ENCODE results near the gene LRRC26.

The LRRC26 gene

DNA sequence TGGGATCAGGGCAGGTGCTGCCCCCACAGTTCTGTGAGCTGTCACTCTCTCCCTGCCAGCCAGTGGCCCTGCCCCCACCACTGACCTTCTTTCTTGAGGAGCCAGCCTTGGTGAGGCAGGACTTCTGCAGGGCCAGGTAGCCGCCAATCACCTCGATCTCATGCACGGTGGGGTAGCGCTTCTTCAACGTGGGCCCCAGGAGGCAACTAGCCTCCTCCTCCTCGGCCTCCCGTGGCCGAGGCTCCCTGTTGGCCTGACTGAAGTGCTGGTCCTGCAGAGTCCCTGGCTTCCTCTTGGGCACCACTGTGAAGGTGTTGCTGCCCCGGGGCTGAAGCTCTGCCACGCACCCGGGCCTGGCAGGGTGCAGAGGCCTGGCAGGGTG is 29.0 kb upstream of the LRRC26 start:
- no peak overlapping the region for H3K4me3 ChIP-seq (ENCODE audit: insufficient read depth, low read depth, low read length, poor library complexity, severe bottlenecking)
- no peaks in the 10 kb centered on the region for H3K27me3 ChIP-seq (replicated peaks; ENCODE audit: control insufficient read depth, insufficient read depth, low read length, poor library complexity, severe bottlenecking)
- H3K27ac ChIP-seq (ENCODE audit: insufficient read depth, low read length, poor library complexity, severe bottlenecking), result no peak overlapping the region
- no peaks in the 10 kb centered on the region for H3K36me3 ChIP-seq (ENCODE audit: control insufficient read depth, insufficient read depth, low read length)
- no peak for DNase-seq
- H3K9me3 ChIP-seq (ENCODE audit: control insufficient read depth, low read length), result no peaks in the 10 kb centered on the region
- H3K4me1 ChIP-seq (ENCODE audit: control insufficient read depth, insufficient read depth, low read length, poor library complexity, severe bottlenecking), result peaks cover 15% of the 10 kb centered on the region

DNA sequence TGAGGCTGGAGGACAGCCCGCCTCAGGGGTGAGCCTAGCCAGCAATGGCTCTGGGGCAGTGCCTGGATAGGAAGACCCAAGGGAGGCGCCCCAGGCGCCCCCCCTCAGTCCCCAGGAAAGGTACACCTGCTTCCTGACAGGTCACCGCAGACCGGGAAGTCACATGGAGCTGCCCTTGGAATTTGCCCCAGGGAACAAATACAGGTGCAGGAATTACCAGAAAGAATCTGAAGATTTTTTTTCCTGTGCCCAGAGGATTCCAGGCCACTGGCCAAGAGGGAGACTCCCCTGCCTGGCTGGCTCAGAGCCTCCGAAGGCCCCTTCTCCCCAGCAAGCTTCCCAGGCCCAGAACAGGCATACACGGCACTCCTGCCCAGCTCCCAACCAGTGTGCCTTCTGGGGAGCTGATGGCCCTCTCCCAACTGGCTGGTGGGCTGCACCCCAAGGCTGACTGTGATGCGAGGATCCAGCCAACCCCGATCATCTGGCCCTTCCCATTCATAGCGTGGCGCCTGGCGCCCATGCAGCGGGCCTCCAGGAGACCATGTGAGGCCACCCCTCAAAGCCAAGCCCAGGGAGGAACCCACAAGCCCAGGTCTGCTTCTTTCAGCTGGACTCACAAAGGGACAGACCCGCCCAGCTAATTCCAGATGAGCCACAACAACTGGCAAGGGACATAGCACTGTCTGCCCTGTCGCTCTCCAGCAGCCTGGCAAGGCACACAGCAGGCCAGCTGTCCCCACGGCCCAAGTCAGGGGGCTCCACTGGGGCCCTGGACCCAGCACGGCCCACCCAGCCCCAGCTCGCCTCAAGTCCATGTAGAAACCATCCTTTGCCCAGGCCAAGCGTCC is 28.4 kb upstream of the LRRC26 start:
- Histone ChIP-seq H3K27me3 (replicated peaks; ENCODE audit: control insufficient read depth, insufficient read depth, low read length, poor library complexity, severe bottlenecking) (no peaks in the 10 kb centered on the region), H3K9me3 (ENCODE audit: control insufficient read depth, low read length) (no peaks in the 10 kb centered on the region), H3K36me3 (ENCODE audit: control insufficient read depth, insufficient read depth, low read length) (no peaks in the 10 kb centered on the region), H3K4me3 (ENCODE audit: insufficient read depth, low read depth, low read length, poor library complexity, severe bottlenecking) (no peak overlapping the region), H3K4me1 (ENCODE audit: control insufficient read depth, insufficient read depth, low read length, poor library complexity, severe bottlenecking) (peaks cover 14% of the 10 kb centered on the region), H3K27ac (ENCODE audit: insufficient read depth, low read length, poor library complexity, severe bottlenecking) (no peak overlapping the region)
- DNase-seq, result no peak

DNA sequence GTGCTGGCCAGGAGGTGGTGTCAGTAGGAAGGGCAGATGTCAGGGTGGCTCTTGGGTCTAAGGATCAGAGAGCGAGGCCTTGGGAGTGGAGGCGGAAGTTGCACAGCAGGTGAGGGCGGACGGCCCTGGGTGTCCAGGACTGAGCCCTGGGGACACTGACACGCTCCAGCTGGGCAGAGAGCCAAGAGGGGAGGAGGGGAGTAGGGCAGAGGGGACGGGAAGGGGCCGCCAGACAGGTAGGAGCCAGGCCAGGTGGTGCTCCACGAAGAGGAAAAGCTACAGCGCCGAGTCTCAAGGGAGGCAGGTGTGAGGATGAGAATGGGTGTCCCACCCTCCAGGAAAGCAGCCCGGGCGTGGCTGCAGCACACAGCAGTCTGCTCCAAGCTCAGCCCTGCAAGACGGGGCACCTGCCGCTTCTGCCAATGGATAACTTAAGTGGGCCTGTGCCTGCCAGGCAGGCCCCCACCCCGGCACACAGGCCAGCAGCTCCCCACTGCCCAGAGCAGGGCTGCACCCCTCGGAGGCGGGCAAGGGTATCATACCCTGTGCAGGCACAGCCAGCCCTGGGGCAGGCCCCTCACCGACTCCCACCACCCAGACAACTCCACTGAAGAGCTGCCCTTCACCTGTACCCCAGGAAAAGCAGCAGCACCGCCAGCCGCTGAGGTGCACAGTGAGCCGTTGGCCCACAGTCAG is 25.8 kb upstream of the LRRC26 start:
- Histone ChIP-seq H3K4me3 (ENCODE audit: insufficient read depth, low read depth, low read length, poor library complexity, severe bottlenecking) (no peak overlapping the region), H3K4me1 (ENCODE audit: control insufficient read depth, insufficient read depth, low read length, poor library complexity, severe bottlenecking) (peaks cover 6% of the 10 kb centered on the region), H3K9me3 (ENCODE audit: control insufficient read depth, low read length) (no peaks in the 10 kb centered on the region), H3K36me3 (ENCODE audit: control insufficient read depth, insufficient read depth, low read length) (peaks cover 2% of the 10 kb centered on the region), H3K27me3 (replicated peaks; ENCODE audit: control insufficient read depth, insufficient read depth, low read length, poor library complexity, severe bottlenecking) (no peaks in the 10 kb centered on the region), H3K27ac (ENCODE audit: insufficient read depth, low read length, poor library complexity, severe bottlenecking) (no peak overlapping the region)
- no peak for DNase-seq

DNA sequence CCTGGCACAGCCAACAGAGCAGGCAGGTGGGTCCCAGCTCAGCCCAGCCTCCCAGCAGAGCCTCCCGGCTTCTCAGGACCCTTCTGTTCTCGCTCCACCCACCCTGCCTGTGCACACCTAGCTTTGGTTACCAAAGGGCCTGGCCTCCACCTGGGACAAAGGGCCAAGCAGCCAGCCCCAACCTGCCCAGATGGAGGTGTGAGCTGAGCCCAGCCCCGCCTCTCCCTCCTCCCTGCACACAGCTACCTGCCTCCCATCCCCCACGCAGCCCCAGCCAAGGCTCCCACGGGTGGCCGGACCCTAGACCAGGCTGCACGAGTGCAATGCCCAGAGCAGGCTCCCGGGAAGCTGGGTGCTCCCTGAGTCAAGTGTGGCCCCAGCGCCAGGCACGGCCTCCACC is 25.1 kb upstream of the LRRC26 start:
- Histone ChIP-seq H3K9me3 (ENCODE audit: control insufficient read depth, low read length) (no peaks in the 10 kb centered on the region), H3K36me3 (ENCODE audit: control insufficient read depth, insufficient read depth, low read length) (peaks cover 6% of the 10 kb centered on the region), H3K27ac (ENCODE audit: insufficient read depth, low read length, poor library complexity, severe bottlenecking) (no peak overlapping the region), H3K27me3 (replicated peaks; ENCODE audit: control insufficient read depth, insufficient read depth, low read length, poor library complexity, severe bottlenecking) (no peaks in the 10 kb centered on the region), H3K4me1 (ENCODE audit: control insufficient read depth, insufficient read depth, low read length, poor library complexity, severe bottlenecking) (peaks cover 11% of the 10 kb centered on the region), H3K4me3 (ENCODE audit: insufficient read depth, low read depth, low read length, poor library complexity, severe bottlenecking) (no peak overlapping the region)
- DNase-seq, result no peak

DNA sequence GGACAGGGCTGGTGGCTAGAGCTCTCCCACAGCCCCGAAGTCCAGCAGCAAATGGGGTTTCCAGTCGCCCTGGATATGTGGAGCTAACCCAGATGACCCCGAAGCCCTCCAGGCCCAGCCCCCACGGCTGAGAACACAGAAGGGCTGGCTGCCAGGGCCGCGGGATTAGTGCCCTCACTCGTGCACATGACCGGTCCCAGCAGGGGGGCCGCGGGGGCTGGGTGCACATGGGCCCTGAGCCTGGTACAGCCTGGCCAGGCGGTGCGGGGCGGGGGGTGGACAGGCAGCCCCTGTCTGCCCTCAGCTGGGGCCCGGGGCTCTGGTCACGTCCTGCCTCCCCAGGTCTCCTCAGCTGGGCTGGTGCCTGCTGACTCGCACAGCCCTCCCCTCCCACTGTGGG is 24.5 kb upstream of the LRRC26 start:
- peaks cover 11% of the 10 kb centered on the region for H3K36me3 ChIP-seq (ENCODE audit: control insufficient read depth, insufficient read depth, low read length)
- no peak overlapping the region for H3K27ac ChIP-seq (ENCODE audit: insufficient read depth, low read length, poor library complexity, severe bottlenecking)
- H3K4me3 ChIP-seq (ENCODE audit: insufficient read depth, low read depth, low read length, poor library complexity, severe bottlenecking), result no peak overlapping the region
- no peaks in the 10 kb centered on the region for H3K9me3 ChIP-seq (ENCODE audit: control insufficient read depth, low read length)
- H3K4me1 ChIP-seq (ENCODE audit: control insufficient read depth, insufficient read depth, low read length, poor library complexity, severe bottlenecking), result peaks cover 11% of the 10 kb centered on the region
- DNase-seq, result no peak
- H3K27me3 ChIP-seq (replicated peaks; ENCODE audit: control insufficient read depth, insufficient read depth, low read length, poor library complexity, severe bottlenecking), result no peaks in the 10 kb centered on the region

DNA sequence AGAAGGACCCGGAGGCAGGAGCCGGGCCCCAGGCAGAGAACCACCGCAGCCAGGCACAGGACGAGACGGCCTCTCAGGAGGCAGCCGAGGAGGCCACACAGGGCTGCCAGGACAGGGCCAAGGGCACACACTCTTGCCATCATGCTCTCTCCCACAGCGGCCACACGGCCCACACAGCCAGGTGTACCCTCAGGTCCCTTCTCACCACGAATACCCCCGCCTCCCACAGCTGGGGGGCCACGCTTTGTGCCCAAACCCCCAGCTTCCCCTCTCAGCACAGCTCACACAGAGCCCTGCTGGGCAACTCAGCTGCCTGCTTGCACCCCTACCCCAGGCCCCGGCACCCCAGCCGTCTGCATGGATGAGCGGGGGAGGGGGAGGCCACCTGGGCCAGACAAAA is 23.9 kb upstream of the LRRC26 start:
- Histone ChIP-seq H3K36me3 (ENCODE audit: control insufficient read depth, insufficient read depth, low read length) (peaks cover 12% of the 10 kb centered on the region), H3K4me3 (ENCODE audit: insufficient read depth, low read depth, low read length, poor library complexity, severe bottlenecking) (no peak overlapping the region), H3K4me1 (ENCODE audit: control insufficient read depth, insufficient read depth, low read length, poor library complexity, severe bottlenecking) (peaks cover 13% of the 10 kb centered on the region), H3K27me3 (replicated peaks; ENCODE audit: control insufficient read depth, insufficient read depth, low read length, poor library complexity, severe bottlenecking) (no peaks in the 10 kb centered on the region), H3K27ac (ENCODE audit: insufficient read depth, low read length, poor library complexity, severe bottlenecking) (no peak overlapping the region), H3K9me3 (ENCODE audit: control insufficient read depth, low read length) (no peaks in the 10 kb centered on the region)
- DNase-seq, result no peak

DNA sequence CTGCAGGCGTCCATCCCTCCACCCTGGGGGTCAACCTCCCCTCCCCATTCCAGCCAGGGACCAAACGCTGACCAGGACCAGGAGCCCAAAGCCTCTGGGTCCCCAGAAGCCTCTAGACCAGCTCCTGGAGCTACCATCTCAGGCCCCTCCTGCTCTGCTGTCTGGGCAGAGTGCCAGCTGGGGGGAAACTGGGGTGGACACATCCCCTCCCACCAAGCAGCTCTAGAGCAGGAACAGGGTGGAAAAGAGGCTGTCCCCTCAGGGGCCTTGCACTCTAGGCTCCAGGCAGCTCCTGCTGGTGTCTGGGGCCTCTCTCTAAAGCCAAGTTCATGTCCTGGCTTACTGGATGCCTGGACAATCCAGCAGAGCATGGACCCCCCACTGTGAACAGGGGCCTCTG is 23.0 kb upstream of the LRRC26 start:
- Histone ChIP-seq H3K27ac (ENCODE audit: insufficient read depth, low read length, poor library complexity, severe bottlenecking) (no peak overlapping the region), H3K4me3 (ENCODE audit: insufficient read depth, low read depth, low read length, poor library complexity, severe bottlenecking) (no peak overlapping the region), H3K9me3 (ENCODE audit: control insufficient read depth, low read length) (no peaks in the 10 kb centered on the region), H3K36me3 (ENCODE audit: control insufficient read depth, insufficient read depth, low read length) (peaks cover 12% of the 10 kb centered on the region), H3K4me1 (ENCODE audit: control insufficient read depth, insufficient read depth, low read length, poor library complexity, severe bottlenecking) (peaks cover 16% of the 10 kb centered on the region), H3K27me3 (replicated peaks; ENCODE audit: control insufficient read depth, insufficient read depth, low read length, poor library complexity, severe bottlenecking) (no peaks in the 10 kb centered on the region)
- DNase-seq, result no peak

DNA sequence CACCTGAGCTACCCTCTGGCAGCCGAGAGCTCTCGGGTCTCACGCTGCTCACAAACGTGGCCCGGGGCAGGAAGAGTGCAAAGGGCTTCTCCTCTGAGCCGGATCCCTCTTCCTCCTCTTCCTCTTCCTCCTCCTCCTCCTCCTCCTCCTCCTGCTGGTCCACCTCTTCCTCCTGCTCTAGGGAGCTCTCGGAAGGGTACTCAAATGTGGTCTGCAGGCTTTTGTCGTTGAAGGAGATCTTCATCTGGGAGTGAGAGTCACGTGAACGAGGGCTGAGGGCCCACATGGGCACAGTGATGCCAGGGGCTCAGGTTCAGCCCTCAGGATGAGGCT is 22.6 kb upstream of the LRRC26 start:
- H3K27ac ChIP-seq (ENCODE audit: insufficient read depth, low read length, poor library complexity, severe bottlenecking), result no peak overlapping the region
- H3K27me3 ChIP-seq (replicated peaks; ENCODE audit: control insufficient read depth, insufficient read depth, low read length, poor library complexity, severe bottlenecking), result no peaks in the 10 kb centered on the region
- peaks cover 12% of the 10 kb centered on the region for H3K36me3 ChIP-seq (ENCODE audit: control insufficient read depth, insufficient read depth, low read length)
- no peaks in the 10 kb centered on the region for H3K9me3 ChIP-seq (ENCODE audit: control insufficient read depth, low read length)
- no peak overlapping the region for H3K4me3 ChIP-seq (ENCODE audit: insufficient read depth, low read depth, low read length, poor library complexity, severe bottlenecking)
- no peak for DNase-seq
- H3K4me1 ChIP-seq (ENCODE audit: control insufficient read depth, insufficient read depth, low read length, poor library complexity, severe bottlenecking), result peaks cover 20% of the 10 kb centered on the region

DNA sequence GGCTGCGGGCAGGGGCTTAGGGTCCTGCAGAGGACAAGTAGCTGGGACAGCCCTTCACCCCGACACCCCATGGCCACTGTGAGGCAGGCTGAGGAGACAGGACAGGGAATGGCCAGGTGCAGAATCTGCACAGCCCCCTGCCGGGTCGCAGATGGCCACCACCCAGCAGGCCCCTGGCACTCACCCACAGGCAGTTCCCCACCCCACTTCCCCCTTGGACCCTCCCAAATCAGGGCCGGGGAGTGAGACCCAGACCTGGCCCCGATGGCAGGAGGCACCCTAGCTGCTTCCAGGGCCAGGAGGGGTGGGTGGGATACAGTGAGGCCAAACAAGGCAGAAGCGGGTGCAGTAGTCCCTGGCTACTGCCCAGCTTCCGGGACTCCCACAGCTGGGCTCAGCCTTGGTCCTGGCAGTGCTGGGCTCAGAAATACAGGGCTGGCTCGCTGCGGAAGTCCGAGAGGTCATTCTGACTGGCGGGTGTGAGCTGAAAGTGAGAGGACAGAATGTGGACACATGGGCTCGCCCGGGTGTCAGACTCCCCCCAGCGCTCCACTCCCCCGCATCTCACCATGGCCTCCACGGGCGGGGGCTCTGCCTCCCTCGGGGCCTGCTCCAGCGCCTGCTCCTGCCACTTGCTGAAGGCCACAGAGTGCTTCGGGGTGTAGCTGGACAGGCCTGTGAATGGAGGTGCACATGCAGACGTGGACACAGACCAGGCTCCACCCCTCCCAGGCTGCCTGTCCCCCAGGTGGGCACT is 22.0 kb upstream of the LRRC26 start:
- Histone ChIP-seq H3K9me3 (ENCODE audit: control insufficient read depth, low read length) (no peaks in the 10 kb centered on the region), H3K4me1 (ENCODE audit: control insufficient read depth, insufficient read depth, low read length, poor library complexity, severe bottlenecking) (peaks cover 26% of the 10 kb centered on the region), H3K4me3 (ENCODE audit: insufficient read depth, low read depth, low read length, poor library complexity, severe bottlenecking) (no peak overlapping the region), H3K27ac (ENCODE audit: insufficient read depth, low read length, poor library complexity, severe bottlenecking) (no peak overlapping the region), H3K27me3 (replicated peaks; ENCODE audit: control insufficient read depth, insufficient read depth, low read length, poor library complexity, severe bottlenecking) (no peaks in the 10 kb centered on the region), H3K36me3 (ENCODE audit: control insufficient read depth, insufficient read depth, low read length) (peaks cover 12% of the 10 kb centered on the region)
- DNase-seq, result no peak

DNA sequence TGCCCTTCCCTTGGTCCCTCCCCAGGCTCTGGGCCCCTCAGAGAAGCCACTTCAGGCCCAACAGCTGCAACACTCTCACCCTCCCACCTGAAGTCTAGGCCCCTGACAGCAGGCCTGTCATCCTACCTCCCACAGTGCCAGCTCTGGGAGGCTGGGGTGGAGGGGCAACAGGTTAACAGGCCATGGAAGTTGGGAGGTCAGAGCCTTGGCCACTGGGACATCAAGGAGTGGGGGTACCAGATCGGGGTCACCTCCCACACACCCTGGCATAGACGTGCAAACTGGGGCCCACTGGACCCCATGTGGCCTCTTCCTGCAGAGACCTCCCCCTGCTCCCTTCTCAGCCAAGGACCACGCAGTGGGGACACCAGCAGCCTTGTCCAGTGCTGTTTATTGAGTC is 21.4 kb upstream of the LRRC26 start:
- no peak for DNase-seq
- H3K27me3 ChIP-seq (replicated peaks; ENCODE audit: control insufficient read depth, insufficient read depth, low read length, poor library complexity, severe bottlenecking), result no peaks in the 10 kb centered on the region
- H3K36me3 ChIP-seq (ENCODE audit: control insufficient read depth, insufficient read depth, low read length), result peaks cover 12% of the 10 kb centered on the region
- H3K4me3 ChIP-seq (ENCODE audit: insufficient read depth, low read depth, low read length, poor library complexity, severe bottlenecking), result no peak overlapping the region
- no peaks in the 10 kb centered on the region for H3K9me3 ChIP-seq (ENCODE audit: control insufficient read depth, low read length)
- H3K27ac ChIP-seq (ENCODE audit: insufficient read depth, low read length, poor library complexity, severe bottlenecking), result no peak overlapping the region
- H3K4me1 ChIP-seq (ENCODE audit: control insufficient read depth, insufficient read depth, low read length, poor library complexity, severe bottlenecking), result peaks cover 32% of the 10 kb centered on the region

Measured in effector memory CD4-positive, alpha-beta T cell (primary cell).